GM12875 (cell line): ENCODE measurements around the gene PTPRD.

ENCODE experiments used
- H3K4me3 ChIP-seq: one replicate; pipeline ENCODE4 v1.5.1; 2011; ENCODE audit warnings: low read depth, low read length, control low read depth
- TF ChIP-seq, protein P1 (sequence below): IDR thresholded peaks from 2 replicates; pipeline ENCODE4 v1.5.1; 2011; ENCODE audit warnings: low read depth, mild to moderate bottlenecking, control low read depth, inconsistent platforms, low read length, moderate library complexity, borderline replicate concordance; ENCODE audit not compliant: insufficient read depth

Gene PTPRD

DNA sequence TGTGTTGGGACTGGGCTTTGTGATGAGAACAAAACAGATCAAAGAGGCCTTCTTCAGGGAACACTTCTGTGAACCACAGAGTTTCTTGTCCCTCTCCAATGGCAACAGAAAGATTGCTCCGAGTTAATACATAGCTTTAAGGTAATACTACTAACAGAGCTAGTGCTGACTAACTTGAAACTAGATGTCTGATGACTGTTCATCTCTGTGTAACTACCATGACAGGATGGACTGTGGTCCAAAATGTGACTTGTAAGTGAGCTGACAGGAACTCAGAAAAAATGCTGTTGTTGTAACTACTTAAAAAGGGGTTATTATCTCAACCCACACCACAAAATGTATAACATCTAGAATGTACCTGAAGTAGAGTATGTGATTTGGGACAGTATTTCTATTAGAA lies 2183.0 kb downstream of the PTPRD start:
- TF ChIP-seq, protein P1, sequence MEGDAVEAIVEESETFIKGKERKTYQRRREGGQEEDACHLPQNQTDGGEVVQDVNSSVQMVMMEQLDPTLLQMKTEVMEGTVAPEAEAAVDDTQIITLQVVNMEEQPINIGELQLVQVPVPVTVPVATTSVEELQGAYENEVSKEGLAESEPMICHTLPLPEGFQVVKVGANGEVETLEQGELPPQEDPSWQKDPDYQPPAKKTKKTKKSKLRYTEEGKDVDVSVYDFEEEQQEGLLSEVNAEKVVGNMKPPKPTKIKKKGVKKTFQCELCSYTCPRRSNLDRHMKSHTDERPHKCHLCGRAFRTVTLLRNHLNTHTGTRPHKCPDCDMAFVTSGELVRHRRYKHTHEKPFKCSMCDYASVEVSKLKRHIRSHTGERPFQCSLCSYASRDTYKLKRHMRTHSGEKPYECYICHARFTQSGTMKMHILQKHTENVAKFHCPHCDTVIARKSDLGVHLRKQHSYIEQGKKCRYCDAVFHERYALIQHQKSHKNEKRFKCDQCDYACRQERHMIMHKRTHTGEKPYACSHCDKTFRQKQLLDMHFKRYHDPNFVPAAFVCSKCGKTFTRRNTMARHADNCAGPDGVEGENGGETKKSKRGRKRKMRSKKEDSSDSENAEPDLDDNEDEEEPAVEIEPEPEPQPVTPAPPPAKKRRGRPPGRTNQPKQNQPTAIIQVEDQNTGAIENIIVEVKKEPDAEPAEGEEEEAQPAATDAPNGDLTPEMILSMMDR, result no peak
- H3K4me3 ChIP-seq, result no peak overlapping the region

DNA sequence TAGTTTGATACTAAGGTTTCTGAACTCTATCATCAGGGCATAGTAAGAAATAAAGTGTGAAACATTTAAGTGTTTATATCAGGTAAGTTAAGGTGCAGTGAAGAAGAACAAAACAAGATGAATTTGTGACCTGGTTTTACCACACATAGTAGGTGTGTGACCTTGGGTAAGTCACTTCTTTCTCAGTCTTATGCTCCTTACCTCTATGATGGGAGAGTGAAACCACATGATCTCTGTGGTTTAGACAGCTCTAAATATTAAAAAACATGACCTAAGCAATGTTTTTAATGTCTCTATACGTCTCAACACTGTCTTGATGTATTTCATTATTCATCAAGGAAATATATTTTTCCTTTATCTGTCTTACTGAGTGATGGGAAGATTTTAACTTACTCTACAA lies 2183.6 kb downstream of the PTPRD start:
- no peak overlapping the region for H3K4me3 ChIP-seq
- TF ChIP-seq, protein P1, result no peak

DNA sequence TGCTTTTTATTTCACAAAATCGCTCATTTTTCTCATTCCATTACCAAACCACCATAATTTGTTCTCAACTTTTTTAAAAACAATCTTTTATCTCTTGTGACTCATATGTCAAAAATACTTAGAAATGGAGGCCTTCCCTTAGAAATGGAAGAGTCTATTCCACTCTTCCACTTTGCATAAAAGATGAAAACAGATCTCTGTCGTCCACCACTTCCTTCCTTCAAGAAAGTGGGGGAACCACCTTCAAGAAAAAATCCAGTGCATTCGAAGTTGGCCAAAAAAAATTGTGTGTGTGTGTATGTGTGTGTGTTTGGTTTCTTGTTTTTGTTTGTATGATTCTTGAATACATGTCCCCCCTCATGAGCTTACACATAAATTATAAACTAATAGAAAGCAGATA lies 2184.4 kb downstream of the PTPRD start:
- TF ChIP-seq, protein P1, result no peak
- H3K4me3 ChIP-seq, result no peak overlapping the region

DNA sequence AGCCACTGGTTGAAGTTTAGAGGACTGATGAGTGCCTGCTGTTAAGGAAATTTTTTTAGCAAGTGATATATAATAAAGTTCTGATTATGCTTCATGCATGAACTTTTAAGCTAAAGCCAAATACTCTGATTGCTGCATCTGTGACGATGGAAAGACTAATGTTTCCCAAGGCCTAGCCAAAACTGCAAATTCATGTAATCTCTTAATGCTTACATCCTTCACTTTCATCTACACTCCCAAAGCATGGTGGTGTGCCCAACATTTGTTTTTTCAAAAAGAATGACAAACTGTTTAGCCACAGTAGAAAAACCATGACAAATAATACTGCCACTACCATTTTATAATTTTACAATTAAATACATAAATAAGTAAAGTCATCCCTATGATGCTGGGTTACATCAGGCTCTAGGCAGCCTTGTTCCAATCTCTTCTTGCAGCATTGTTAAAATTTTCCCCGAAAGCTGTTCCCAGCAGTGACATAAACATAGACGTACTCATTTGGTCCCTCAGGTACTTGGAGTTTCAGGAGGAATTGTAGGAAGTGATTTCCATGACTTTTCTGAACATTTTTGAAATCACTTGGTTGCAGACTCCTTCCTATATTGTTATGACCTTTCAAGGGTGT lies 2187.9 kb downstream of the PTPRD start:
- H3K4me3 ChIP-seq, result no peak overlapping the region
- TF ChIP-seq, protein P1, result no peak

DNA sequence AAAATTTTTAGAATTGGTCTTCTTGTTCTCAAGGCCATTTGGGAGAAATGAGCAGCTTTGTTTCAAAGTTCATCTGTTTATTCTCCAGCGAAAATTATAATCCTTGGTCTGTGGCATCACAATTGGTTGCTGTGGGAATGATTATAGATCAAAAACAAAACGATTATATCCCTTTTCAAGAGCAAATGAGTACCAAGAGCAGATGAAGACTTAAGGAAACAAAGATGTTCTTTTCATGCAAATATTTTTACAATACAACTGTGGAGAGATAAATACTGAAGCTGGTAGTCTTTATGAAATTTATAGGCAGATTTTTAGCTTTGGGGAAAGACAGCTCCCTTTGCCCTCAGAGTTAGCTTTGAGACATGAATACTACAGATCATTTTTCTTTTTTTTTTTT lies 2192.4 kb downstream of the PTPRD start:
- TF ChIP-seq, protein P1, result no peak
- H3K4me3 ChIP-seq, result no peak overlapping the region

DNA sequence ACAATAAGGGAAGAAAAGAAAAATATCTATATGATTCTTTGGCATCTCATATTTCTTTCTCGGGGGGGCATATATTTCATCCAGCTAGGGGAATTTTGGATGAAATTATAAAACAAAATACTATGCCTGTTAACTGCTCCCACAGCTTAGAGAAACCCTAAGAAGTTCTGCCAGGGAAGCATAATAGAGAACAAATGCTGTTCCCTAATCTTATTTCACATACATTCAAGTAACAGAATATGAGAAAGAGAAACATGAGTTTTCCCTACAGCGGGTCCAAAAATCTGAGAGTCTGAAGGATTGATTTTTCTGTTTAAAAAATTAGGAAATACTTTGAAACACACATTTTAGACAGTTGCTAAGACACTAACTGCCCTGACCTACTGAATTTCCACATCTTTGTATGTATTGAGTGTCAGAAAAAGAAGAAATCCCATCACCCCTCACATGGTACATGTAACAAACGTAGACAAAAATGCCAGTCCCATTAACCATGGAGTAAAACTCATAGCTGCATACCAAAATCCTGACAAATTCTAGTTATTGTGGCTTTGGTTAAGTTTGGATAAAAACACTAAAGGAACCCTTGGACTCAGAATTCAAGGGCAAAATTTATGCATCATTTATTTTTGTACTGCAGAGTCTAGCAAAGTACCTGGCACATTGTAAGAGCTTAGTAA lies 2193.1 kb downstream of the PTPRD start:
- TF ChIP-seq, protein P1, result no peak
- H3K4me3 ChIP-seq, result no peak overlapping the region

DNA sequence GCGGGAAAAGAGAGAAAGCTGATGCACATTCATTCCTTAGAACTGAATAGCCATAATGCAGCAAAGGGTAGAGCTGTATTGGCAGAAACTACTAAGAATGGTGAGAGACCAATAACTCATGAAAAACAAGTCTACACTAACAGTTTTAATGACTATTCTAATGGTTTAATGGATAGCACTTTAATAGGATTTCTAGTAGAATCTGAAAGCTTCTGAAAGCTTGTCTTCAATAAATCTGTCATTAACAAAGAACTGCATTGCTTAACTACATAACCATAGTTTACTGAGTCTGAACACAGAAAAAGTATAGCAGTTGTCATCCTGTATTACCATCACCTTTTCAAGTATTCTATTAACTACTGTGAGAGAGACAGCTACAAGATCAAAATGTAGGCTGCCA lies 2195.5 kb downstream of the PTPRD start:
- H3K4me3 ChIP-seq, result no peak overlapping the region
- TF ChIP-seq, protein P1, result no peak
